ENCODE measurements around the gene KCND3. TPM values are rescaled to one million over a fixed set of nuclear protein-coding genes. Genes with fewer than 3 reads are reported as not detected.

KCND3 gene
- total RNA-seq, 1 experiment from 2014 or later = not detected

GRCh38 chr1:111819566-111820263, 169.8 kb downstream of the KCND3 start:
- intact Hi-C loops (cut with micrococcal nuclease; ENCODE audit: unreplicated experiment) = no loop called here
- CTCF ChIA-PET = no interaction called here

GRCh38 chr1:111818546-111818945, 170.9 kb downstream of the KCND3 start:
- Histone ChIP-seq H3K36me3 (ENCODE audit: low read depth) (no peaks in the 10 kb centered on the region), H3K4me1 (replicated peaks; ENCODE audit: insufficient read depth) (no peaks in the 10 kb centered on the region), H3K27ac (no peak overlapping the region), H3F3A (ENCODE audit: insufficient read depth, low read depth) (no peaks in the 10 kb centered on the region), H4K20me1 (ENCODE audit: insufficient read depth) (0 out of 2 replicates have a peak, but pooled peaks cover 4% of the 10 kb centered on the region), H3K27me3 (ENCODE audit: insufficient read depth, low read depth) (peaks cover 99% of the 10 kb centered on the region), H3K4me2 (no peak overlapping the region), H3K4me3 (no peak overlapping the region), H3K9me2 (ENCODE audit: insufficient read depth) (no peaks in the 10 kb centered on the region), H2AFZ (no peak overlapping the region), H3K9me3 (ENCODE audit: insufficient read depth, low read depth) (no peaks in the 10 kb centered on the region), H3K79me2 (ENCODE audit: low read depth) (no peaks in the 10 kb centered on the region)
- POLR2A ChIA-PET (ENCODE audit: unreplicated experiment) = no interaction called here
- CTCF ChIA-PET = no interaction called here
- intact Hi-C loops (cut with micrococcal nuclease; ENCODE audit: unreplicated experiment) = no loop called here
- DNase-seq = no peak
- no TSS peak for BruUV-seq (replicated peaks)
- TF ChIP-seq EZH2 (IDR thresholded peaks at IDR 0.05; ENCODE audit: low read depth) (no peak), CTCF (conservative IDR thresholded peaks at IDR 0.05) (no peak)

More at GRCh38 chr1:111819566-111820263, 169.8 kb downstream of the KCND3 start:
- H2AFZ ChIP-seq = no peak overlapping the region
- H3K4me1 ChIP-seq (replicated peaks; ENCODE audit: insufficient read depth) = no peaks in the 10 kb centered on the region
- DNase-seq = no peak
- no peaks in the 10 kb centered on the region for H3K79me2 ChIP-seq (ENCODE audit: low read depth)
- no peak overlapping the region for H3K27ac ChIP-seq
- POLR2A ChIA-PET (ENCODE audit: unreplicated experiment) = no interaction called here
- no peak overlapping the region for H3K4me3 ChIP-seq
- TF ChIP-seq CTCF (conservative IDR thresholded peaks at IDR 0.05) (no peak), EZH2 (IDR thresholded peaks at IDR 0.05; ENCODE audit: low read depth) (no peak)
- no peaks in the 10 kb centered on the region for H3K9me2 ChIP-seq (ENCODE audit: insufficient read depth)
- H3K9me3 ChIP-seq (ENCODE audit: insufficient read depth, low read depth) = no peaks in the 10 kb centered on the region
- no peaks in the 10 kb centered on the region for H3F3A ChIP-seq (ENCODE audit: insufficient read depth, low read depth)
- H4K20me1 ChIP-seq (ENCODE audit: insufficient read depth) = 0 out of 2 replicates have a peak, but pooled peaks cover 4% of the 10 kb centered on the region
- peaks cover 99% of the 10 kb centered on the region for H3K27me3 ChIP-seq (ENCODE audit: insufficient read depth, low read depth)
- no peaks in the 10 kb centered on the region for H3K36me3 ChIP-seq (ENCODE audit: low read depth)
- no peak overlapping the region for H3K4me2 ChIP-seq
- BruUV-seq (replicated peaks) = no TSS peak

GRCh38 chr1:111818081-111818480, 171.4 kb downstream of the KCND3 start:
- Histone ChIP-seq H3K4me1 (replicated peaks; ENCODE audit: insufficient read depth) (no peaks in the 10 kb centered on the region), H3K9me2 (ENCODE audit: insufficient read depth) (no peaks in the 10 kb centered on the region), H3K27ac (no peak overlapping the region), H2AFZ (no peak overlapping the region), H3K27me3 (ENCODE audit: insufficient read depth, low read depth) (peaks cover 99% of the 10 kb centered on the region), H3K79me2 (ENCODE audit: low read depth) (no peaks in the 10 kb centered on the region), H3K9me3 (ENCODE audit: insufficient read depth, low read depth) (no peaks in the 10 kb centered on the region), H3K4me2 (no peak overlapping the region), H4K20me1 (ENCODE audit: insufficient read depth) (0 out of 2 replicates have a peak, but pooled peaks cover 4% of the 10 kb centered on the region), H3K4me3 (no peak overlapping the region), H3K36me3 (ENCODE audit: low read depth) (no peaks in the 10 kb centered on the region), H3F3A (ENCODE audit: insufficient read depth, low read depth) (no peaks in the 10 kb centered on the region)
- DNase-seq = no peak
- ChIA-PET CTCF (no interaction called here), POLR2A (ENCODE audit: unreplicated experiment) (no interaction called here)
- no TSS peak for BruUV-seq (replicated peaks)
- no peak for TF ChIP-seq EZH2 (IDR thresholded peaks at IDR 0.05; ENCODE audit: low read depth)
- no peak for TF ChIP-seq CTCF (conservative IDR thresholded peaks at IDR 0.05)
- intact Hi-C loops (cut with micrococcal nuclease; ENCODE audit: unreplicated experiment) = no loop called here

All from PC-9 (cell line).